WI38 (cell line): Measurements from ENCODE around the gene TNIP1.

Experiments
- H3K4me3 ChIP-seq: 2 replicates; pipeline ENCODE4 v1.5.1; 2011; ENCODE audit warnings: low read depth, mild to moderate bottlenecking, control low read depth, low read length
- CTCF ChIP-seq: IDR thresholded peaks from 2 replicates; pipeline ENCODE4 v1.5.1; 2012; ENCODE audit warnings: low read depth, mild to moderate bottlenecking, control low read depth, low read length

The TNIP1 gene

GRCh38 chr5:151014680-151015343 is 66.0 kb downstream of the TNIP1 start:
- TF ChIP-seq CTCF = no peak

DNA sequence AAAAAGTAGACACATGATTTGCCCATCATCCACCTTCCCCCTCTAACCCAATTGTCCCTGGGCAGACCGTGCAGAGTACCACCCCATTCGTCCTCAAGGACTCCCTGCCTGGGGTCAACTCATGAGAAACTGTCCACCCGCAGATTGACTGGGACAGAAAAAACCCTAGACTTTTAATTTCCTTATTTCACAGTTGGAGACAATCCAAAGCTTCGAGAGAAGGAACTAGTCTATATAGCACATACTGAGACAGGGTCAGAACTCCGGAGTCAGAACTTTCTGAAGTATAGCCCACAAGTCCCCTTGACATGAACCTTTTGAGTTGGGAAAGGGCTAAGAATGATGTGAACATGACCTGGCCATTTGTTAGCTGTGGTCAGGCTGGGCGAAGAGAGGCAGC is 68.0 kb downstream of the TNIP1 start:
- no peak overlapping the region for H3K4me3 ChIP-seq
- TF ChIP-seq CTCF = no peak

More at GRCh38 chr5:151014680-151015343, 66.0 kb downstream of the TNIP1 start:
- H3K4me3 ChIP-seq = no peak overlapping the region

- H3K4me3 ChIP-seq = no peak overlapping the region
These were observed 71.9 kb downstream of the TNIP1 start for GRCh38 chr5:151008906-151009305.

GRCh38 chr5:151008210-151008491 is 72.7 kb downstream of the TNIP1 start:
- TF ChIP-seq CTCF = no peak
- no peak overlapping the region for H3K4me3 ChIP-seq

More at GRCh38 chr5:151008906-151009305, 71.9 kb downstream of the TNIP1 start:
- TF ChIP-seq CTCF = no peak

GRCh38 chr5:151007430-151008209 is 73.2 kb downstream of the TNIP1 start:
- no peak for TF ChIP-seq CTCF
- no peak overlapping the region for H3K4me3 ChIP-seq

- no peak for TF ChIP-seq CTCF
These were observed 74.0 kb downstream of the TNIP1 start for GRCh38 chr5:151006704-151007334.

More at GRCh38 chr5:151006704-151007334, 74.0 kb downstream of the TNIP1 start:
- H3K4me3 ChIP-seq = no peak overlapping the region
